Measurements from ENCODE around the gene GIT2.
"Not testable (repeated sequence)": the region's sequence is repeated elsewhere in the genome, so short reads cannot be mapped to it uniquely, and the experiment has no call there.

The GIT2 gene

GRCh38 chr12:110010853-110011723 is 14.9 kb upstream of the GIT2 start:
- Histone ChIP-seq H2BK5ac (ENCODE audit: low read depth, low read length, poor library complexity) (no peak overlapping the region), H3K4me3 (ENCODE audit: low read depth, low read length) (no peak overlapping the region)

GRCh38 chr12:110008681-110009398 is 12.7 kb upstream of the GIT2 start:
- H4K91ac ChIP-seq (ENCODE audit: low read depth, low read length); H3K4me3 ChIP-seq (ENCODE audit: low read depth, low read length); H2BK120ac ChIP-seq (ENCODE audit: insufficient read depth, low read length, poor library complexity); H3K79me1 ChIP-seq (ENCODE audit: low read length); H4K8ac ChIP-seq (ENCODE audit: low read depth, low read length); H3K4me2 ChIP-seq (ENCODE audit: low read length); H3K79me2 ChIP-seq (ENCODE audit: control insufficient read depth, insufficient read depth, low read length, poor library complexity); H3K14ac ChIP-seq (ENCODE audit: low read length); H4K12ac ChIP-seq (ENCODE audit: low read depth, low read length); H3K9me3 ChIP-seq (ENCODE audit: insufficient read depth, low read depth, low read length); H3K23ac ChIP-seq (ENCODE audit: low read length); H2BK5ac ChIP-seq (ENCODE audit: low read depth, low read length, poor library complexity); H3K4ac ChIP-seq (ENCODE audit: low read depth, low read length); H3K36me3 ChIP-seq (ENCODE audit: control insufficient read depth in 1 of 2, insufficient read depth in 2 of 2, low read length in 2 of 2); H2AFZ ChIP-seq (ENCODE audit: insufficient read depth, low read length, poor library complexity); H3K27ac ChIP-seq (ENCODE audit: low read depth, low read length); H2BK12ac ChIP-seq (ENCODE audit: low read length); H3K27me3 ChIP-seq (ENCODE audit: insufficient read depth, low read length); H3K9ac ChIP-seq (ENCODE audit: low read length); H2AK5ac ChIP-seq (ENCODE audit: low read length); DNase-seq; H3K18ac ChIP-seq (ENCODE audit: low read length); H3K4me1 ChIP-seq (ENCODE audit: control insufficient read depth in 1 of 2, insufficient read depth in 2 of 2, low read length in 2 of 2): not testable (repeated sequence)
- WGBS (ENCODE audit: extremely low coverage, insufficient coverage, insufficient read length): no CpG with 5 or more reads among the region's 15 CpGs

More at GRCh38 chr12:110010853-110011723, 14.9 kb upstream of the GIT2 start:
- DNase-seq: no peak
- no CpG with 5 or more reads among the region's 13 CpGs for WGBS (ENCODE audit: extremely low coverage, insufficient coverage, insufficient read length)
- H2BK120ac ChIP-seq (ENCODE audit: insufficient read depth, low read length, poor library complexity): no peak overlapping the region
- H3K9ac ChIP-seq (ENCODE audit: low read length): no peak overlapping the region
- H4K12ac ChIP-seq (ENCODE audit: low read depth, low read length): no peak overlapping the region
- no peaks in the 10 kb centered on the region for H3K79me2 ChIP-seq (ENCODE audit: control insufficient read depth, insufficient read depth, low read length, poor library complexity)
- no peak overlapping the region for H3K4ac ChIP-seq (ENCODE audit: low read depth, low read length)
- H3K4me1 ChIP-seq (ENCODE audit: control insufficient read depth in 1 of 2, insufficient read depth in 2 of 2, low read length in 2 of 2): no peaks in the 10 kb centered on the region
- no peaks in the 10 kb centered on the region for H3K27me3 ChIP-seq (ENCODE audit: insufficient read depth, low read length)
- no peak overlapping the region for H3K23ac ChIP-seq (ENCODE audit: low read length)
- no peak overlapping the region for H2AK5ac ChIP-seq (ENCODE audit: low read length)
- no peak overlapping the region for H3K27ac ChIP-seq (ENCODE audit: low read depth, low read length)
- H4K8ac ChIP-seq (ENCODE audit: low read depth, low read length): no peak overlapping the region
- no peak overlapping the region for H2AFZ ChIP-seq (ENCODE audit: insufficient read depth, low read length, poor library complexity)
- H3K79me1 ChIP-seq (ENCODE audit: low read length): no peaks in the 10 kb centered on the region
- no peak overlapping the region for H3K18ac ChIP-seq (ENCODE audit: low read length)
- no peak overlapping the region for H3K4me2 ChIP-seq (ENCODE audit: low read length)
- H3K14ac ChIP-seq (ENCODE audit: low read length): no peak overlapping the region
- H3K9me3 ChIP-seq (ENCODE audit: insufficient read depth, low read depth, low read length): no peaks in the 10 kb centered on the region
- no peak overlapping the region for H4K91ac ChIP-seq (ENCODE audit: low read depth, low read length)
- peaks cover 0 to 6% of the 10 kb centered on the region in 2 experiments for H3K36me3 ChIP-seq (ENCODE audit: control insufficient read depth in 1 of 2, insufficient read depth in 2 of 2, low read length in 2 of 2)
- no peak overlapping the region for H2BK12ac ChIP-seq (ENCODE audit: low read length)

GRCh38 chr12:110007881-110008280 is 11.7 kb upstream of the GIT2 start:
- Histone ChIP-seq H3K79me2 (ENCODE audit: control insufficient read depth, insufficient read depth, low read length, poor library complexity) (no peaks in the 10 kb centered on the region), H2BK12ac (ENCODE audit: low read length) (no peak overlapping the region), H3K27ac (ENCODE audit: low read depth, low read length) (no peak overlapping the region), H3K9me3 (ENCODE audit: insufficient read depth, low read depth, low read length) (no peaks in the 10 kb centered on the region), H3K4me1 (ENCODE audit: control insufficient read depth in 1 of 2, insufficient read depth in 2 of 2, low read length in 2 of 2) (no peaks in the 10 kb centered on the region), H2AK5ac (ENCODE audit: low read length) (no peak overlapping the region), H3K79me1 (ENCODE audit: low read length) (no peaks in the 10 kb centered on the region), H3K4me2 (ENCODE audit: low read length) (no peak overlapping the region), H3K9ac (ENCODE audit: low read length) (no peak overlapping the region), H3K23ac (ENCODE audit: low read length) (no peak overlapping the region), H4K8ac (ENCODE audit: low read depth, low read length) (no peak overlapping the region), H3K18ac (ENCODE audit: low read length) (no peak overlapping the region), H2AFZ (ENCODE audit: insufficient read depth, low read length, poor library complexity) (no peak overlapping the region), H3K14ac (ENCODE audit: low read length) (no peak overlapping the region), H2BK5ac (ENCODE audit: low read depth, low read length, poor library complexity) (no peak overlapping the region), H3K4ac (ENCODE audit: low read depth, low read length) (no peak overlapping the region), H4K91ac (ENCODE audit: low read depth, low read length) (no peak overlapping the region), H3K4me3 (ENCODE audit: low read depth, low read length) (no peak overlapping the region), H2BK120ac (ENCODE audit: insufficient read depth, low read length, poor library complexity) (no peak overlapping the region), H3K27me3 (ENCODE audit: insufficient read depth, low read length) (no peaks in the 10 kb centered on the region), H3K36me3 (ENCODE audit: control insufficient read depth in 1 of 2, insufficient read depth in 2 of 2, low read length in 2 of 2) (no peaks in the 10 kb centered on the region), H4K12ac (ENCODE audit: low read depth, low read length) (no peak overlapping the region)
- no peak for DNase-seq

GRCh38 chr12:110006115-110006514 is 9.9 kb upstream of the GIT2 start:
- WGBS (ENCODE audit: extremely low coverage, insufficient coverage, insufficient read length): no CpG with 5 or more reads among the region's 4 CpGs
- Histone ChIP-seq H3K4me2 (ENCODE audit: low read length) (no peak overlapping the region), H3K4me1 (ENCODE audit: control insufficient read depth in 1 of 2, insufficient read depth in 2 of 2, low read length in 2 of 2) (no peaks in the 10 kb centered on the region), H3K27ac (ENCODE audit: low read depth, low read length) (no peak overlapping the region), H3K79me2 (ENCODE audit: control insufficient read depth, insufficient read depth, low read length, poor library complexity) (no peaks in the 10 kb centered on the region), H3K4me3 (ENCODE audit: low read depth, low read length) (no peak overlapping the region), H3K36me3 (ENCODE audit: control insufficient read depth in 1 of 2, insufficient read depth in 2 of 2, low read length in 2 of 2) (no peaks in the 10 kb centered on the region), H2AK5ac (ENCODE audit: low read length) (no peak overlapping the region), H2BK5ac (ENCODE audit: low read depth, low read length, poor library complexity) (no peak overlapping the region), H4K8ac (ENCODE audit: low read depth, low read length) (no peak overlapping the region), H3K4ac (ENCODE audit: low read depth, low read length) (no peak overlapping the region), H3K18ac (ENCODE audit: low read length) (no peak overlapping the region), H3K9ac (ENCODE audit: low read length) (no peak overlapping the region), H3K14ac (ENCODE audit: low read length) (no peak overlapping the region), H3K23ac (ENCODE audit: low read length) (no peak overlapping the region), H4K12ac (ENCODE audit: low read depth, low read length) (no peak overlapping the region), H3K27me3 (ENCODE audit: insufficient read depth, low read length) (no peaks in the 10 kb centered on the region), H3K9me3 (ENCODE audit: insufficient read depth, low read depth, low read length) (no peaks in the 10 kb centered on the region), H2BK120ac (ENCODE audit: insufficient read depth, low read length, poor library complexity) (no peak overlapping the region), H2AFZ (ENCODE audit: insufficient read depth, low read length, poor library complexity) (no peak overlapping the region), H2BK12ac (ENCODE audit: low read length) (no peak overlapping the region), H3K79me1 (ENCODE audit: low read length) (no peaks in the 10 kb centered on the region), H4K91ac (ENCODE audit: low read depth, low read length) (no peak overlapping the region)
- peak in 1 of 2 donors; percentile 59 for DNase-seq
